ENCODE results near the gene SLC9A9. TPM values are rescaled to one million over a fixed set of nuclear protein-coding genes. Genes with fewer than 3 reads are reported as not detected.
A peak's percentile ranks its signal among the peaks of the same experiment; 100 is the strongest.

SLC9A9 gene
- total and polyA plus RNA-seq, 4 donors, result 3.3 to 15.0 (median 6.1) TPM

- no peak for TF ChIP-seq FOXA2 (IDR thresholded peaks at IDR 0.05)
- TF ChIP-seq SP1 (IDR thresholded peaks at IDR 0.05), result no peak
- TF ChIP-seq JUND (IDR thresholded peaks at IDR 0.05), result no peak
- no peak for TF ChIP-seq TAF1 (conservative IDR thresholded peaks at IDR 0.05)
- no peak for TF ChIP-seq EGR1 (IDR thresholded peaks at IDR 0.05; ENCODE audit: low read depth in 2 of 2)
- TF ChIP-seq ATF3 (IDR thresholded peaks at IDR 0.05), result no peak
Measured at GRCh38 chr3:143888166-143888565, 39.9 kb upstream of the SLC9A9 start (continued).

- Histone ChIP-seq H3K9me3 (ENCODE audit: control insufficient read depth in 4 of 4, low read length in 3 of 4) (no peaks in the 10 kb centered on the region), H3K4me1 (ENCODE audit: control insufficient read depth in 4 of 4, insufficient read depth in 4 of 4, low read length in 3 of 4) (no peaks in the 10 kb centered on the region), H3K4me3 (ENCODE audit: low read depth in 1 of 3, low read length in 3 of 3) (no peak overlapping the region), H3K27ac (ENCODE audit: low read depth in 1 of 2, low read length in 2 of 2) (no peak overlapping the region), H3K27me3 (ENCODE audit: control insufficient read depth in 4 of 4, insufficient read depth in 4 of 4, low read length in 3 of 4) (no peaks in the 10 kb centered on the region), H3K9ac (ENCODE audit: low read depth in 1 of 2, low read length in 2 of 2) (no peak overlapping the region), H3K36me3 (ENCODE audit: control insufficient read depth in 4 of 4, insufficient read depth in 3 of 4, low read depth in 1 of 4, low read length in 3 of 4) (no peaks in the 10 kb centered on the region)
- DNase-seq (ENCODE audit: low spot score), result no peak
- no peak for TF ChIP-seq JUND (IDR thresholded peaks at IDR 0.05)
- no peak for TF ChIP-seq HNF4A (conservative IDR thresholded peaks at IDR 0.05)
- TF ChIP-seq CTCF (IDR thresholded peaks at IDR 0.05; ENCODE audit: low read depth, low read length, missing input control), result peak; percentile 72
- TF ChIP-seq ATF3 (IDR thresholded peaks at IDR 0.05), result no peak
- TF ChIP-seq, protein P1, sequence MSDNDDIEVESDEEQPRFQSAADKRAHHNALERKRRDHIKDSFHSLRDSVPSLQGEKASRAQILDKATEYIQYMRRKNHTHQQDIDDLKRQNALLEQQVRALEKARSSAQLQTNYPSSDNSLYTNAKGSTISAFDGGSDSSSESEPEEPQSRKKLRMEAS (IDR thresholded peaks at IDR 0.05), result no peak
- no peak for TF ChIP-seq ZBTB33 (IDR thresholded peaks at IDR 0.05)
- TF ChIP-seq NR2F2 (IDR thresholded peaks at IDR 0.05), result no peak
- TF ChIP-seq RAD21 (IDR thresholded peaks at IDR 0.05), result peak; percentile 79 to 84
- no peak for TF ChIP-seq TAF1 (conservative IDR thresholded peaks at IDR 0.05)
- no peak for TF ChIP-seq GABPA (IDR thresholded peaks at IDR 0.05 in 1 of 2, conservative IDR thresholded peaks at IDR 0.05 in 1 of 2)
- WGBS, result 76% methylated on average over 1 of the region's 1 CpG
Measured at GRCh38 chr3:143885780-143886427, 37.6 kb upstream of the SLC9A9 start.

GRCh38 chr3:143884861-143885260 is 36.6 kb upstream of the SLC9A9 start:
- no peak for DNase-seq (ENCODE audit: low spot score)
- Histone ChIP-seq H3K36me3 (ENCODE audit: control insufficient read depth in 4 of 4, insufficient read depth in 3 of 4, low read depth in 1 of 4, low read length in 3 of 4) (no peaks in the 10 kb centered on the region), H3K4me3 (ENCODE audit: low read depth in 1 of 3, low read length in 3 of 3) (no peak overlapping the region), H3K27me3 (ENCODE audit: control insufficient read depth in 4 of 4, insufficient read depth in 4 of 4, low read length in 3 of 4) (no peaks in the 10 kb centered on the region), H3K9me3 (ENCODE audit: control insufficient read depth in 4 of 4, low read length in 3 of 4) (no peaks in the 10 kb centered on the region), H3K9ac (ENCODE audit: low read depth in 1 of 2, low read length in 2 of 2) (no peak overlapping the region), H3K27ac (ENCODE audit: low read depth in 1 of 2, low read length in 2 of 2) (no peak overlapping the region), H3K4me1 (ENCODE audit: control insufficient read depth in 4 of 4, insufficient read depth in 4 of 4, low read length in 3 of 4) (no peaks in the 10 kb centered on the region)
- 62% methylated on average over 3 of the region's 3 CpGs for WGBS
- TF ChIP-seq ZBTB33 (IDR thresholded peaks at IDR 0.05), result no peak
- TF ChIP-seq JUND (IDR thresholded peaks at IDR 0.05), result no peak
- TF ChIP-seq SP1 (IDR thresholded peaks at IDR 0.05), result no peak
- no peak for TF ChIP-seq HNF4G (IDR thresholded peaks at IDR 0.05)
- TF ChIP-seq, protein P2, sequence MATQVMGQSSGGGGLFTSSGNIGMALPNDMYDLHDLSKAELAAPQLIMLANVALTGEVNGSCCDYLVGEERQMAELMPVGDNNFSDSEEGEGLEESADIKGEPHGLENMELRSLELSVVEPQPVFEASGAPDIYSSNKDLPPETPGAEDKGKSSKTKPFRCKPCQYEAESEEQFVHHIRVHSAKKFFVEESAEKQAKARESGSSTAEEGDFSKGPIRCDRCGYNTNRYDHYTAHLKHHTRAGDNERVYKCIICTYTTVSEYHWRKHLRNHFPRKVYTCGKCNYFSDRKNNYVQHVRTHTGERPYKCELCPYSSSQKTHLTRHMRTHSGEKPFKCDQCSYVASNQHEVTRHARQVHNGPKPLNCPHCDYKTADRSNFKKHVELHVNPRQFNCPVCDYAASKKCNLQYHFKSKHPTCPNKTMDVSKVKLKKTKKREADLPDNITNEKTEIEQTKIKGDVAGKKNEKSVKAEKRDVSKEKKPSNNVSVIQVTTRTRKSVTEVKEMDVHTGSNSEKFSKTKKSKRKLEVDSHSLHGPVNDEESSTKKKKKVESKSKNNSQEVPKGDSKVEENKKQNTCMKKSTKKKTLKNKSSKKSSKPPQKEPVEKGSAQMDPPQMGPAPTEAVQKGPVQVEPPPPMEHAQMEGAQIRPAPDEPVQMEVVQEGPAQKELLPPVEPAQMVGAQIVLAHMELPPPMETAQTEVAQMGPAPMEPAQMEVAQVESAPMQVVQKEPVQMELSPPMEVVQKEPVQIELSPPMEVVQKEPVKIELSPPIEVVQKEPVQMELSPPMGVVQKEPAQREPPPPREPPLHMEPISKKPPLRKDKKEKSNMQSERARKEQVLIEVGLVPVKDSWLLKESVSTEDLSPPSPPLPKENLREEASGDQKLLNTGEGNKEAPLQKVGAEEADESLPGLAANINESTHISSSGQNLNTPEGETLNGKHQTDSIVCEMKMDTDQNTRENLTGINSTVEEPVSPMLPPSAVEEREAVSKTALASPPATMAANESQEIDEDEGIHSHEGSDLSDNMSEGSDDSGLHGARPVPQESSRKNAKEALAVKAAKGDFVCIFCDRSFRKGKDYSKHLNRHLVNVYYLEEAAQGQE (IDR thresholded peaks at IDR 0.05), result no peak
- no peak for TF ChIP-seq RAD21 (IDR thresholded peaks at IDR 0.05)
- TF ChIP-seq NR2F2 (IDR thresholded peaks at IDR 0.05), result no peak
- no peak for TF ChIP-seq ATF3 (IDR thresholded peaks at IDR 0.05)
- TF ChIP-seq EGR1 (IDR thresholded peaks at IDR 0.05; ENCODE audit: low read depth in 2 of 2), result no peak
